AG09309 (cell line): Measurements from ENCODE around the gene TMPRSS6.
A peak's percentile ranks its signal among the peaks of the same experiment; 100 is the strongest.

ENCODE experiments used
- DNase-seq: peaks from one replicate; pipeline ENCODE4 v3.0.0-alpha.2; 2010; ENCODE audit warnings: low read depth
- H3K4me3 ChIP-seq: 2 replicates; pipeline ENCODE4 v1.5.1; 2011; ENCODE audit warnings: mild to moderate bottlenecking, low read depth, low read length, moderate library complexity; ENCODE audit not compliant: control insufficient read depth
- CTCF ChIP-seq: IDR thresholded peaks from 2 replicates; pipeline ENCODE4 v1.5.1; 2011; ENCODE audit warnings: mild to moderate bottlenecking, low read depth, low read length, inconsistent platforms; ENCODE audit not compliant: insufficient read depth, control insufficient read depth; ENCODE audit errors: missing control alignments

Gene TMPRSS6

GRCh38 chr22:37133304-37134018 is 23.9 kb upstream of the TMPRSS6 start:
- H3K4me3 ChIP-seq, result no peak overlapping the region
- DNase-seq, result no peak
- TF ChIP-seq CTCF, result no peak

- DNase-seq, result no peak
- TF ChIP-seq CTCF, result no peak
- H3K4me3 ChIP-seq, result no peak overlapping the region
Observed at GRCh38 chr22:37132773-37133172, 23.3 kb upstream of the TMPRSS6 start.

- no peak for DNase-seq
- TF ChIP-seq CTCF, result no peak
Observed at GRCh38 chr22:37129866-37130441, 20.4 kb upstream of the TMPRSS6 start.

GRCh38 chr22:37128555-37129281 is 19.2 kb upstream of the TMPRSS6 start:
- TF ChIP-seq CTCF, result no peak
- no peak overlapping the region for H3K4me3 ChIP-seq
- DNase-seq, result no peak

More at GRCh38 chr22:37129866-37130441, 20.4 kb upstream of the TMPRSS6 start:
- no peak overlapping the region for H3K4me3 ChIP-seq

DNA sequence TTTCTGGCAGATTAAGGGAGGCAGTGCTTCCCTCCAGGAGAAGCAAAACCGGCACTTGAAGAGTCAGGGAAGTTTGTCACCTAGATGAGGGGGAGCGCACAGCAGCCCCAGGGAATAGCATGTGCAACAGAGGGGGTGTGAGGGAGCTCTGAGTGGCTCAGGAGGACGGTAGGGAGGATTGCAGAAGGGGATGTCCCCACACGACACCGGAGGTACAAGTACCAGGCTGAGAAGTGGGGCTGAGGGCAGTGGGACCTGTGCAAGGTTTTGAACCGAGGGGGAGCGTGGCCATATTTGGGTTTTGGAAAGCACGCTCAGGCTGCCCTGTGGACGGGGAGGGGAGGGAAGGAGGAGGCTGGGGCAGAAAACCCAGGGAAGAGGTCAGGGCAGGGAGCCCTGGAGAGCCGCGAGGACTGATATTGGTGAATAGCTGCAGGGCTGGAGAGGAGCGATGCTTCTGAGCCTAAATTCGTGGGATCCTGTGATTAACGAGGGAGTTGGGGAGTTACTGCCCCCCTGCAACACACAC is 17.9 kb upstream of the TMPRSS6 start:
- TF ChIP-seq CTCF, result no peak

DNA sequence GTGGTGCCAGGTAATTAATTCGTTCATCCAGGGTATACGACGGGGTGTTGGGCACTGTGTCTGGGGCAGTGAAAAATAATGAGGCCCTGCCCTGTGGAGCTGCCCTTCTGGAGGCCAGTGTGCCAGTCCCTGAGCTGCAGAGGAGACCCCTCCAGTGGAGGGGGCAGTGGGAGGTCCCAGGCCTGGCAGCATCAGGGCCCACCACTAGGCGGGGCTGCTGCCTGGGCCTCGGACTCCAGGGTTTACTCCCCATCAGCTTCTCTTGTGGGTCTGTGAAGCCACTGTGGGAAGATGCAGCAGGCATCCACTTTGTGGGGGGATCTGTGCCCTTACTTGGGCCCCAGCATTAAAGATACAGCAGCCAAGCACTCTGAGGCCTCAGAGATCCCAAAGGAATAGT is 17.4 kb upstream of the TMPRSS6 start:
- no peak for DNase-seq
- H3K4me3 ChIP-seq, result no peak overlapping the region
- TF ChIP-seq CTCF, result peak; percentile 33

More for the DNA sequence above, 17.9 kb upstream of the TMPRSS6 start:
- DNase-seq, result no peak
- no peak overlapping the region for H3K4me3 ChIP-seq
